Measurements from ENCODE around the gene PCDHGA8.
"Not testable (repeated sequence)": the region's sequence is repeated elsewhere in the genome, so short reads cannot be mapped to it uniquely, and the experiment has no call there.

Gene PCDHGA8

GRCh38 chr5:141398608-141399007, 6.2 kb downstream of the PCDHGA8 start:
- no peak for DNase-seq (ENCODE audit: extremely low spot score, insufficient read length, low read depth)
- no peak for FAIRE-seq

- FAIRE-seq = no peak
- DNase-seq (ENCODE audit: extremely low spot score, insufficient read length, low read depth) = no peak
Measured at GRCh38 chr5:141399555-141400258, 7.3 kb downstream of the PCDHGA8 start.

GRCh38 chr5:141402553-141403243, 10.3 kb downstream of the PCDHGA8 start, which contains the start of gene PCDHGA9:
Gene PCDHGA9 (plus strand): TSS chr5:141402778. CDS start chr5:141402953, 175 bp downstream.
- no peak for DNase-seq (ENCODE audit: extremely low spot score, insufficient read length, low read depth)
- FAIRE-seq = no peak

DNA sequence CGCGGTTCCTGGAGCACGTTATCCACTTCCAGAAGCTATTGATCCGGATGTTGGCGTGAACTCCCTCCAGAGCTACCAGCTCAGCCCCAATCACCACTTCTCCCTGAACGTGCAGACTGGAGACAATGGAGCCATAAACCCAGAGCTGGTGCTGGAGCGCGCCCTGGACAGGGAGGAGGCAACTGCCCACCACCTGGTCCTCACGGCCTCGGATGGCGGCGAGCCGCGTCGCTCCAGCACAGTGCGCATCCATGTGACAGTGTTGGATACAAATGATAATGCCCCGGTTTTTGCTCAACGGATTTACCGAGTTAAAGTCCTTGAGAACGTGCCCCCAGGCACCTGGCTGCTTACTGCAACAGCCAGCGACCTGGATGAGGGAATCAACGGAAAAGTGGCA, 11.0 kb downstream of the PCDHGA8 start:
- DNase-seq (ENCODE audit: extremely low spot score, insufficient read length, low read depth) = no peak
- FAIRE-seq = no peak

GRCh38 chr5:141407790-141408505, 15.5 kb downstream of the PCDHGA8 start, which contains the start of gene PCDHGB6:
Gene PCDHGB6 (plus strand): TSS chr5:141408021. CDS start chr5:141408203, 182 bp downstream.
- not testable (repeated sequence) for FAIRE-seq; DNase-seq (ENCODE audit: extremely low spot score, insufficient read length, low read depth)

- FAIRE-seq = no peak
- no peak for DNase-seq (ENCODE audit: extremely low spot score, insufficient read length, low read depth)
Measured at GRCh38 chr5:141409598-141410306, 17.3 kb downstream of the PCDHGA8 start.

- FAIRE-seq (no peak), DNase-seq (ENCODE audit: extremely low spot score, insufficient read length, low read depth) (no peak)
Measured at GRCh38 chr5:141411575-141411974, 19.1 kb downstream of the PCDHGA8 start.

DNA sequence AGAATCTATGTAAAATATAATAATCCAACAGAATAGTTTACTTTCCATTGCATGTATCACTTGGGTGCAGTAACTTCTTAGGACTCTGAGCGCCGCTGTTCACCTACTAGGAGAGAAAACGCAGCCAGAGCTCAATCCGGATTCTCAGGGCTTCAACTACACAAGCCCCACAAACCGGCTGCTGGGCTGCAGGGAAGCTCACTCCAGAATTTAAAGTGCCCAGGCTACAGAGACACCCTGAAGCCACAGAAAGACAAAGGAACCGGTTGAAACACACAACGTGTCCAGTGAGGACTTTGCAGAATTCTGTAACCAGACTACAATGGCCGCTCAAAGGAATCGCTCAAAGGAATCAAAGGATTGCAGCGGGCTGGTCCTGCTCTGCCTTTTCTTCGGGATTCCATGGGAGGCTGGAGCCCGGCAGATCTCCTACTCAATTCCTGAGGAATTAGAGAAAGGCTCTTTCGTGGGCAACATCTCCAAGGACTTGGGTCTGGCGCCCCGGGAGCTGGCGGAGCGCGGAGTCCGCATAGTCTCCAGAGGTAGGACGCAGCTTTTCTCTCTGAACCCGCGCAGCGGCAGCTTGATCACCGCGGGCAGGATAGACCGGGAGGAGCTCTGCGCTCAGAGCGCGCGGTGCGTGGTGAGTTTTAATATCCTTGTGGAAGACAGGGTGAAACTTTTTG, 20.6 kb downstream of the PCDHGA8 start, which contains the start of gene PCDHGA10:
Gene PCDHGA10 (plus strand): TSS at position 134 of the 686 bp plus-strand sequence. CDS start 189 bp downstream, at position 323.
- FAIRE-seq = no peak
- peak; percentile 23 for DNase-seq (ENCODE audit: extremely low spot score, insufficient read length, low read depth)

DNA sequence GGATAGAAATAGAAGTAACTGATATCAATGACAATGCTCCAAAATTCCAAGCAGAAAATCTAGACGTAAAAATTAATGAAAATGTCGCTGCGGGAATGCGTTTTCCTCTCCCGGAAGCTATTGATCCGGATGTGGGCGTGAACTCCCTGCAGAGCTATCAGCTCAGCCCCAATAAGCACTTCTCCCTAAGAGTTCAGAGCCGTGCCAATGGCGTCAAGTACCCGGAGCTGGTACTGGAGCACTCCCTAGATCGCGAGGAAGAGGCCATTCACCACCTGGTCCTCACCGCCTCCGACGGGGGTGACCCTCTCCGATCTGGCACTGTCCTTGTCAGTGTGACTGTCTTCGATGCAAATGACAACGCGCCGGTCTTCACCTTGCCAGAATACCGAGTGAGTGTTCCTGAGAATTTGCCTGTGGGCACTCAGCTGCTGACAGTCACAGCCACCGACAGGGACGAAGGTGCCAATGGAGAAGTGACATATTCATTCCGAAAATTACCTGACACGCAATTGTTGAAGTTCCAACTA, 21.2 kb downstream of the PCDHGA8 start:
- DNase-seq (ENCODE audit: extremely low spot score, insufficient read length, low read depth) (no peak), FAIRE-seq (no peak)

DNA sequence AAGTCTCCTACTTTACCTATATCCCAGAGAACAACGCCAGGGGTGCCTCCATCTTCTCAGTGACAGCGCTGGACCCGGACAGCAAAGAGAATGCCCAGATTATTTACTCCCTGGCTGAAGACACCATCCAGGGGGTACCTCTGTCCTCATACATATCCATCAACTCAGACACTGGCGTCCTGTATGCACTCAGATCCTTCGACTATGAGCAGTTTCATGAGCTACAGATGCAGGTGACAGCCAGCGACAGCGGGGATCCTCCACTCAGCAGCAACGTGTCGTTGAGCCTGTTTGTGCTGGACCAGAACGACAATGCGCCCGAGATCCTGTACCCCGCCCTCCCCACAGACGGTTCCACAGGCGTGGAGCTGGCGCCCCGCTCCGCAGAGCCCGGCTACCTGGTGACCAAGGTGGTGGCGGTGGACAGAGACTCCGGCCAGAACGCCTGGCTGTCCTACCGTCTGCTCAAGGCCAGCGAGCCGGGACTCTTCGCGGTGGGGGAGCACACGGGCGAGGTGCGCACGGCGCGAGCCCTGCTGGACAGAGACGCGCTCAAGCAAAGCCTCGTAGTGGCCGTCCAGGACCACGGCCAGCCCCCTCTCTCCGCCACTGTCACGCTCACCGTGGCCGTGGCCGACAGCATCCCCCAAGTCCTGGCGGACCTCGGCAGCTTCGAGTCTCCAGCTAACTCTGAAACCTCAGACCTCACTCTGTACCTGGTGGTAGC, 22.3 kb downstream of the PCDHGA8 start:
- DNase-seq (ENCODE audit: extremely low spot score, insufficient read length, low read depth); FAIRE-seq: not testable (repeated sequence)

- not testable (repeated sequence) for DNase-seq (ENCODE audit: extremely low spot score, insufficient read length, low read depth); FAIRE-seq
Measured at GRCh38 chr5:141415275-141415618, 22.8 kb downstream of the PCDHGA8 start.

DNA sequence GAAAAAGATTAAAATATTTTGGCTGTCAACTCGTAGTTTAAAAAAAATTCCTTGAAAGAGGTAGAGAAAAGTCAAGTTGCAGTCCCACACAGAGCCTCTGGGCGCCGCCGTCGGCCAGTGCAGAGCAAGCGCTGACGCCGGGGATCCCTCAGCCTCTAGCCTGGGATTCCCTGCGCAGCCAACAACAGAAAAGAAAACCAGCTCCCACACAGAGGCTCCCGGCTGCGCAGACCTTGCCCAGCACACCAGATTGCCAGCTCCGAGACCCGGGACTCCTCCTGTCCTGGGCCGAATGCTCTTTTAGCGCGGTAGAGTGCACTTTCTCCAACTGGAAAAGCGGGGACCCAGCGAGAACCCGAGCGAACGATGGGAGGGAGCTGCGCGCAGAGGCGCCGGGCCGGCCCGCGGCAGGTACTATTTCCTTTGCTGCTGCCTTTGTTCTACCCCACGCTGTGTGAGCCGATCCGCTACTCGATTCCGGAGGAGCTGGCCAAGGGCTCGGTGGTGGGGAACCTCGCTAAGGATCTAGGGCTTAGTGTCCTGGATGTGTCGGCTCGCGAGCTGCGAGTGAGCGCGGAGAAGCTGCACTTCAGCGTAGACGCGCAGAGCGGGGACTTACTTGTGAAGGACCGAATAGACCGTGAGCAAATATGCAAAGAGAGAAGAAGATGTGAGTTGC, 25.2 kb downstream of the PCDHGA8 start, which contains the start of gene PCDHGB7:
Gene PCDHGB7 (plus strand): TSS at position 184 of the 679 bp plus-strand sequence. CDS start 183 bp downstream, at position 367.
- DNase-seq (ENCODE audit: extremely low spot score, insufficient read length, low read depth) = not testable (repeated sequence)
- peak; percentile 66 for FAIRE-seq

DNA sequence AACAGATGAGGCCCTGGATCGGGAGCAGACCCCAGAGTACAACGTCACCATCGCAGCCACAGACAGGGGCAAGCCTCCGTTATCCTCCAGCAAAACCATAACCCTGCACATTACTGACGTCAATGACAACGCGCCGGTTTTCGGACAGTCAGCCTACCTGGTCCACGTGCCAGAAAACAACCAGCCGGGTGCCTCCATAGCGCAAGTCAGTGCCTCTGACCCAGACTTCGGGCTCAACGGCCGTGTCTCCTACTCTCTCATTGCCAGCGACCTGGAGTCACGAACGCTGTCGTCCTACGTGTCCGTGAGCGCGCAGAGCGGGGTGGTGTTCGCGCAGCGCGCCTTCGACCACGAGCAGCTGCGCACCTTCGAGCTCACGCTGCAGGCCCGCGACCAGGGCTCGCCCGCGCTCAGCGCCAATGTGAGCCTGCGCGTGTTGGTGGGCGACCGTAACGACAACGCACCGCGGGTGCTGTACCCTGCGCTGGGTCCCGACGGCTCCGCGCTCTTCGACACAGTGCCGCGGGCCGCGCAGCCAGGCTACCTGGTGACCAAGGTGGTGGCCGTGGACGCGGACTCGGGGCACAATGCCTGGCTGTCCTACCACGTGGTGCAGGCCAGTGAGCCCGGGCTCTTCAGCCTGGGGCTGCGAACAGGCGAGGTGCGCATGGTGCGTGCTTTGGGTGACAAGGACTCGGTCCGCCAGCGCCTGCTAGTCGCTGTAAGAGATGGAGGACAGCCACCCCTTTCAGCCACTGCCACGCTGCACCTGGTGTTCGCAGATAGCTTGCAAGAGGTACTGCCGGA, 26.8 kb downstream of the PCDHGA8 start:
- FAIRE-seq (no peak), DNase-seq (ENCODE audit: extremely low spot score, insufficient read length, low read depth) (no peak)

GRCh38 chr5:141420855-141421488, 28.5 kb downstream of the PCDHGA8 start, which contains the start of gene PCDHGA11:
Gene PCDHGA11 (plus strand): TSS chr5:141421051. CDS start chr5:141421228, 177 bp downstream.
- no peak for FAIRE-seq

GRCh38 chr5:141421489-141421855, 29.0 kb downstream of the PCDHGA8 start:
- DNase-seq (ENCODE audit: extremely low spot score, insufficient read length, low read depth) (no peak), FAIRE-seq (no peak)

More at GRCh38 chr5:141420855-141421488, 28.5 kb downstream of the PCDHGA8 start, which contains the start of gene PCDHGA11:
- no peak for DNase-seq (ENCODE audit: extremely low spot score, insufficient read length, low read depth)

- DNase-seq (ENCODE audit: extremely low spot score, insufficient read length, low read depth) (no peak), FAIRE-seq (no peak)
Measured at GRCh38 chr5:141422742-141423291, 30.4 kb downstream of the PCDHGA8 start.
